Measurements from ENCODE around the gene UBE2Q1. TPM values are rescaled to one million over a fixed set of nuclear protein-coding genes. Genes with fewer than 3 reads are reported as not detected.

The UBE2Q1 gene
- 100 to 1,000 TPM; 109 to 114 TPM for total RNA-seq
- polyA plus RNA-seq: 10 to 100 TPM; 10.5 to 13.3 (median 12.6) TPM
- total RNA-seq: 62.9 to 133 (median 111) reads per million in 6 experiments

- Mint-ChIP-seq H3K4me1 (peaks cover 20 to 41% (median 35%) of the 10 kb centered on the region in 4 donors), H3K36me3 (peaks cover 0 to 33% (median 6%) of the 10 kb centered on the region in 3 donors), H3K9me3 (no peaks in the 10 kb centered on the region), H3K27ac (peak within 1 kb of the TSS; percentile 86 to 97 (median 94)), H3K27me3 (no peaks in the 10 kb centered on the region), H3K4me3 (peak within 1 kb of the TSS; percentile 87 to 97 (median 95))
- DNase-seq (peak in 8 of 10 donors; percentile 12 to 37 (median 32)), ATAC-seq (peak in 1 of 2 donors; percentile 62)
- POLR2A ChIA-PET: interaction anchor here (0.6 to 1.8 kb wide), 3 partner anchors 11 to 540 kb away, joined by 3 to 7 read pairs (median 4); partner anchors contain the start of gene ADAR
Observed at GRCh38 chr1:154557939-154558719, at the start of gene UBE2Q1. UBE2Q1 (minus strand) TSS chr1:154558662; CDS start chr1:154558553, 109 bp downstream.

GRCh38 chr1:154607609-154608396, 49.3 kb upstream of the UBE2Q1 start, which contains the start of gene ADAR:
ADAR (minus strand) TSS chr1:154608186; CDS start chr1:154608006, 180 bp downstream.
- POLR2A ChIA-PET: interaction anchor here (0.6 to 7.2 kb wide), 14 partner anchors 9 to 1058 kb away, joined by 3 to 63 read pairs (median 4); partner anchors contain the start of genes PMVK and UBE2Q1
- H3K36me3 Mint-ChIP-seq: peaks cover 0 to 28% (median 0%) of the 10 kb centered on the region in 3 donors

GRCh38 chr1:154607106-154607608, 48.7 kb upstream of the UBE2Q1 start:
- DNase-seq (peak in 2 of 10 donors; percentile 11 to 12), ATAC-seq (peak in 1 of 2 donors; percentile 19)
- Mint-ChIP-seq H3K9me3 (no peaks in the 10 kb centered on the region), H3K4me3 (peak overlapping the region; percentile 93 to 100 (median 97)), H3K4me1 (peaks cover 43 to 88% (median 80%) of the 10 kb centered on the region in 4 donors), H3K27ac (peak overlapping the region; percentile 96 to 100 (median 98)), H3K36me3 (peaks cover 0 to 33% (median 0%) of the 10 kb centered on the region in 3 donors), H3K27me3 (no peaks in the 10 kb centered on the region)
- POLR2A ChIA-PET: interaction anchor here (0.7 to 7.2 kb wide), 6 partner anchors 9 to 1057 kb away, joined by 3 to 63 read pairs (median 3); no protein-coding TSS in a partner anchor

More at GRCh38 chr1:154607609-154608396, 49.3 kb upstream of the UBE2Q1 start, which contains the start of gene ADAR:
- Mint-ChIP-seq H3K27me3 (no peaks in the 10 kb centered on the region), H3K4me3 (peak within 1 kb of the TSS; percentile 93 to 100 (median 97)), H3K9me3 (no peaks in the 10 kb centered on the region), H3K4me1 (peaks cover 43 to 85% (median 76%) of the 10 kb centered on the region in 4 donors), H3K27ac (peak within 1 kb of the TSS; percentile 96 to 100 (median 98))
- ATAC-seq: peak; percentile 78 to 84
- DNase-seq: peak; percentile 72 to 95 (median 89)

GRCh38 chr1:154605534-154605933, 47.1 kb upstream of the UBE2Q1 start:
- H3K27me3 Mint-ChIP-seq: no peaks in the 10 kb centered on the region
- no peak for ATAC-seq
- H3K4me3 Mint-ChIP-seq: peak overlapping the region in 9 of 10 donors; percentile 48 to 100 (median 95)
- H3K9me3 Mint-ChIP-seq: no peaks in the 10 kb centered on the region
- H3K27ac Mint-ChIP-seq: peak overlapping the region; percentile 50 to 98 (median 78)
- POLR2A ChIA-PET: interaction anchor here (0.7 to 7.2 kb wide), 4 partner anchors 10 to 186 kb away, joined by 3 to 63 read pairs (median 5); no protein-coding TSS in a partner anchor
- no peak for DNase-seq
- H3K4me1 Mint-ChIP-seq: peaks cover 46 to 90% (median 84%) of the 10 kb centered on the region in 4 donors
- H3K36me3 Mint-ChIP-seq: peaks cover 0 to 49% (median 8%) of the 10 kb centered on the region in 3 donors

- H3K4me3 Mint-ChIP-seq: peak overlapping the region in 2 of 10 donors; percentile 15 to 52
- H3K36me3 Mint-ChIP-seq: peaks cover 0 to 70% (median 8%) of the 10 kb centered on the region in 3 donors
- POLR2A ChIA-PET: interaction anchor here (0.5 kb wide), 1 partner anchor 728 kb away, joined by 5 read pairs; no protein-coding TSS in a partner anchor
- no peak for ATAC-seq
- no peaks in the 10 kb centered on the region for H3K9me3 Mint-ChIP-seq
- H3K27me3 Mint-ChIP-seq: no peaks in the 10 kb centered on the region
- DNase-seq: no peak
- peaks cover 38 to 90% (median 82%) of the 10 kb centered on the region in 4 donors for H3K4me1 Mint-ChIP-seq
- peak overlapping the region in 9 of 10 donors; percentile 63 to 98 (median 83) for H3K27ac Mint-ChIP-seq
Observed at GRCh38 chr1:154603317-154603716, 44.9 kb upstream of the UBE2Q1 start.

- Mint-ChIP-seq H3K27me3 (no peaks in the 10 kb centered on the region), H3K9me3 (no peaks in the 10 kb centered on the region), H3K36me3 (peaks cover 0 to 86% (median 18%) of the 10 kb centered on the region in 3 donors), H3K27ac (peak overlapping the region in 4 of 10 donors; percentile 20 to 57 (median 36)), H3K4me1 (peaks cover 23 to 64% (median 58%) of the 10 kb centered on the region in 4 donors), H3K4me3 (peak overlapping the region in 4 of 10 donors; percentile 6 to 59 (median 16))
- POLR2A ChIA-PET: no interaction called here
- DNase-seq: no peak
- ATAC-seq: no peak
Observed at GRCh38 chr1:154599658-154600057, 41.2 kb upstream of the UBE2Q1 start.

- no peak for ATAC-seq
- Mint-ChIP-seq H3K9me3 (no peaks in the 10 kb centered on the region), H3K27me3 (no peaks in the 10 kb centered on the region), H3K36me3 (peaks cover 0 to 89% (median 18%) of the 10 kb centered on the region in 3 donors), H3K27ac (peak overlapping the region in 7 of 10 donors; percentile 14 to 81 (median 60)), H3K4me1 (peaks cover 18 to 63% (median 53%) of the 10 kb centered on the region in 4 donors), H3K4me3 (no peak overlapping the region)
- POLR2A ChIA-PET: no interaction called here
- DNase-seq: no peak
Observed at GRCh38 chr1:154598871-154599635, 40.6 kb upstream of the UBE2Q1 start.

- Mint-ChIP-seq H3K27me3 (no peaks in the 10 kb centered on the region), H3K4me3 (no peak overlapping the region), H3K4me1 (peaks cover 17 to 32% (median 21%) of the 10 kb centered on the region in 4 donors), H3K9me3 (no peaks in the 10 kb centered on the region), H3K27ac (peak overlapping the region in 1 of 10 donors; percentile 6), H3K36me3 (peaks cover 0 to 95% (median 16%) of the 10 kb centered on the region in 3 donors)
- DNase-seq (no peak), ATAC-seq (no peak)
- POLR2A ChIA-PET: interaction anchor here (1.1 kb wide), 1 partner anchor 10 kb away, joined by 5 read pairs; no protein-coding TSS in a partner anchor
Observed at GRCh38 chr1:154595621-154596020, 37.2 kb upstream of the UBE2Q1 start.

- H3K27me3 Mint-ChIP-seq: no peaks in the 10 kb centered on the region
- H3K27ac Mint-ChIP-seq: peak overlapping the region in 2 of 10 donors; percentile 1 to 26
- H3K4me3 Mint-ChIP-seq: no peak overlapping the region
- DNase-seq (no peak), ATAC-seq (no peak)
- H3K36me3 Mint-ChIP-seq: peaks cover 0 to 95% (median 21%) of the 10 kb centered on the region in 3 donors
- H3K9me3 Mint-ChIP-seq: no peaks in the 10 kb centered on the region
- H3K4me1 Mint-ChIP-seq: peaks cover 12 to 24% (median 14%) of the 10 kb centered on the region in 4 donors
- POLR2A ChIA-PET: no interaction called here
Observed at GRCh38 chr1:154594811-154595210, 36.3 kb upstream of the UBE2Q1 start.

GRCh38 chr1:154593390-154593789, 34.9 kb upstream of the UBE2Q1 start:
- Mint-ChIP-seq H3K27me3 (no peaks in the 10 kb centered on the region), H3K4me3 (no peak overlapping the region), H3K36me3 (peaks cover 0 to 95% (median 27%) of the 10 kb centered on the region in 3 donors), H3K27ac (peak overlapping the region in 6 of 10 donors; percentile 2 to 84 (median 31)), H3K9me3 (no peaks in the 10 kb centered on the region), H3K4me1 (peaks cover under 1 to 16% (median 9%) of the 10 kb centered on the region in 4 donors)
- POLR2A ChIA-PET: no interaction called here
- DNase-seq: no peak
- no peak for ATAC-seq

GRCh38 chr1:154591206-154591605, 32.7 kb upstream of the UBE2Q1 start:
- peaks cover 4 to 95% (median 30%) of the 10 kb centered on the region in 3 donors for H3K36me3 Mint-ChIP-seq
- H3K4me3 Mint-ChIP-seq: no peak overlapping the region
- DNase-seq: peak in 1 of 10 donors; percentile 45
- peak overlapping the region in 1 of 10 donors; percentile 21 for H3K27ac Mint-ChIP-seq
- ATAC-seq: no peak
- POLR2A ChIA-PET: no interaction called here
- H3K27me3 Mint-ChIP-seq: no peaks in the 10 kb centered on the region
- H3K4me1 Mint-ChIP-seq: peaks cover 0 to 9% (median 7%) of the 10 kb centered on the region in 4 donors
- H3K9me3 Mint-ChIP-seq: no peaks in the 10 kb centered on the region

All from naive thymus-derived CD8-positive, alpha-beta T cell (primary cell).